Measurements from ENCODE around the gene CORO2B. TPM values are rescaled to one million over a fixed set of nuclear protein-coding genes. Genes with fewer than 3 reads are reported as not detected.

The CORO2B gene
- total RNA-seq, 4 donors from 2014 or later, result 0.70 to 9.1 (median 1.7) TPM

DNA sequence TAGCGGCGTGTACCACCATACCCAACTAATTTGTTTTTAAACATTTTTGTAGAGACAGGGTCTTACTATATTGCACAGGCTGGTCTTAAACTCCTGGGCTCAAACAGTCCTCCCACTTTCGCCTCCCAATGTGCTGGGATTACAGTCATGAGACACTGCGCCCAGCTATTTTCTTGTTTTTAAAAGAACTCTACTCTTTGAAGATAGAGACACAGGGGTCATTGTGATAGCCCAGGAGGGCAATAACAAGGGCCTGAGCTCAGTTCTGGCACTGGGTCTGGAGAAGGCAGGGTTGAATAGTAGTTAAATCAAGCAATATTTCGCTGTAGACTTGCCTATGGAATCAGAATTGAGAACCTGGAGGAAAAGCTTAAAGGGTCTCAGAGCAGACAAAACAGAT, 143.1 kb downstream of the CORO2B start:
- no peaks in the 10 kb centered on the region for H3K27me3 ChIP-seq
- TF ChIP-seq POLR2A (IDR thresholded peaks at IDR 0.05), result no peak
- TF ChIP-seq, protein P1, sequence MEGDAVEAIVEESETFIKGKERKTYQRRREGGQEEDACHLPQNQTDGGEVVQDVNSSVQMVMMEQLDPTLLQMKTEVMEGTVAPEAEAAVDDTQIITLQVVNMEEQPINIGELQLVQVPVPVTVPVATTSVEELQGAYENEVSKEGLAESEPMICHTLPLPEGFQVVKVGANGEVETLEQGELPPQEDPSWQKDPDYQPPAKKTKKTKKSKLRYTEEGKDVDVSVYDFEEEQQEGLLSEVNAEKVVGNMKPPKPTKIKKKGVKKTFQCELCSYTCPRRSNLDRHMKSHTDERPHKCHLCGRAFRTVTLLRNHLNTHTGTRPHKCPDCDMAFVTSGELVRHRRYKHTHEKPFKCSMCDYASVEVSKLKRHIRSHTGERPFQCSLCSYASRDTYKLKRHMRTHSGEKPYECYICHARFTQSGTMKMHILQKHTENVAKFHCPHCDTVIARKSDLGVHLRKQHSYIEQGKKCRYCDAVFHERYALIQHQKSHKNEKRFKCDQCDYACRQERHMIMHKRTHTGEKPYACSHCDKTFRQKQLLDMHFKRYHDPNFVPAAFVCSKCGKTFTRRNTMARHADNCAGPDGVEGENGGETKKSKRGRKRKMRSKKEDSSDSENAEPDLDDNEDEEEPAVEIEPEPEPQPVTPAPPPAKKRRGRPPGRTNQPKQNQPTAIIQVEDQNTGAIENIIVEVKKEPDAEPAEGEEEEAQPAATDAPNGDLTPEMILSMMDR (IDR thresholded peaks at IDR 0.05), result no peak
- no peaks in the 10 kb centered on the region for H3K36me3 ChIP-seq
- no peaks in the 10 kb centered on the region for H3K9me3 ChIP-seq
- DNase-seq, result no peak
- H3K4me3 ChIP-seq, result no peak overlapping the region
- no peak overlapping the region for H3K27ac ChIP-seq
- H3K4me1 ChIP-seq, result no peaks in the 10 kb centered on the region

DNA sequence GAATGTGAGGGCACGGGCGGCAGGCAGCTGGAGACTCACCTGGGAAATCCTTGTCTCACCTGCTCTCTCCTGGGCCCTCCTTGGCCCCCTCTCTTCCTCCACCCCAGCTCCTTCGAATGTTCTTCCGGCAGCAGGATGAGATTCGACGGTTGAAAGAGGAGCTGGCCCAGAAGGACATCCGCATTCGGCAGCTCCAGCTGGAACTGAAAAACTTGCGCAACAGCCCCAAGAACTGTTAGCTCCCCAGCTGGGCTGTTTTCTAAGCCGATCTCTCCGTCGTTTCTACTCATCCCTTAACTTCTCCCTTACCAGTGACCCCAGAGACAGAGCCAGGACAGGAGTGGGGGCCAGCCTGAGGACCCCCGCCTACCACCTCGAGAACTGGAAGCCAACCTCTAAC, 146.9 kb downstream of the CORO2B start:
- TF ChIP-seq POLR2A (IDR thresholded peaks at IDR 0.05), result no peak
- TF ChIP-seq, protein P1 (IDR thresholded peaks at IDR 0.05), result no peak
- no peak overlapping the region for H3K4me3 ChIP-seq
- no peaks in the 10 kb centered on the region for H3K9me3 ChIP-seq
- no peaks in the 10 kb centered on the region for H3K36me3 ChIP-seq
- peaks cover 0 to 4% (median 0%) of the 10 kb centered on the region in 4 donors for H3K4me1 ChIP-seq
- H3K27ac ChIP-seq, result no peak overlapping the region
- DNase-seq, result peak in 1 of 3 donors; percentile 59
- H3K27me3 ChIP-seq, result no peaks in the 10 kb centered on the region

GRCh38 chr15:68726246-68726645, 147.5 kb downstream of the CORO2B start:
- Histone ChIP-seq H3K27ac (no peak overlapping the region), H3K4me3 (no peak overlapping the region), H3K9me3 (no peaks in the 10 kb centered on the region), H3K36me3 (no peaks in the 10 kb centered on the region), H3K27me3 (no peaks in the 10 kb centered on the region), H3K4me1 (peaks cover 0 to 9% (median 0%) of the 10 kb centered on the region in 4 donors)
- TF ChIP-seq, protein P1 (IDR thresholded peaks at IDR 0.05), result no peak
- TF ChIP-seq POLR2A (IDR thresholded peaks at IDR 0.05), result no peak
- no peak for DNase-seq

GRCh38 chr15:68729789-68730411, 151.1 kb downstream of the CORO2B start:
- TF ChIP-seq, protein P1 (IDR thresholded peaks at IDR 0.05), result no peak
- no peak for TF ChIP-seq POLR2A (IDR thresholded peaks at IDR 0.05)

GRCh38 chr15:68730471-68730919, 151.7 kb downstream of the CORO2B start:
- peak in 1 of 3 donors; percentile 58 for DNase-seq
- Histone ChIP-seq H3K4me3 (no peak overlapping the region), H3K27me3 (no peaks in the 10 kb centered on the region), H3K27ac (no peak overlapping the region), H3K36me3 (no peaks in the 10 kb centered on the region), H3K9me3 (no peaks in the 10 kb centered on the region), H3K4me1 (peaks cover 0 to 11% (median 0%) of the 10 kb centered on the region in 4 donors)
- TF ChIP-seq POLR2A (IDR thresholded peaks at IDR 0.05), result no peak
- TF ChIP-seq, protein P1 (IDR thresholded peaks at IDR 0.05), result peak in 5 of 6 experiments; percentile 1 to 63 (median 61)

More at GRCh38 chr15:68729789-68730411, 151.1 kb downstream of the CORO2B start:
- no peak for DNase-seq
- Histone ChIP-seq H3K4me3 (no peak overlapping the region), H3K36me3 (no peaks in the 10 kb centered on the region), H3K27ac (no peak overlapping the region), H3K4me1 (peaks cover 0 to 11% (median 0%) of the 10 kb centered on the region in 4 donors), H3K27me3 (no peaks in the 10 kb centered on the region), H3K9me3 (no peaks in the 10 kb centered on the region)

All from Peyer's patch (tissue), 4 donors.